Bone marrow (tissue), 2 donors: Measurements from ENCODE around the gene MRPS23.

ENCODE experiments used
- DNase-seq, 2 donors: peaks; one replicate each; lab custom pipeline; 2025; lab: John Stamatoyannopoulos, UW

Gene MRPS23

DNA sequence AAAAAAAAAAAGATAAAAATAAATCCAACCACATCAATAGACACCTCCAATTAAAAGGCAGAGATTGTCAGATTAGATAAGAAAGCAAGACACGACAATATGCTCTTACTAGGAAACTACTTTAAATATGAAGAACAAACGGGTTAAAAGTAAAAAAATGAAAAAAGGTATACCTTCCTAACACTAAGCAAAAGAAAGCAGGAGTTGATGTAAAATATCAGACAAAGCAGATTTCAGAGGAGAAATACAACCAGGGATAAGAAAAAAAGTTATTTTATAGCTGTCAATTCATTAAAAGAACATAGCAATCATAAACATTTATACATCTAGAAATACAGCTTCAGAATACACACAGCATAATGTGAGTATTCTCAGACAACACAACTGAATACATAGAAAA, 55.0 kb downstream of the MRPS23 start:
- DNase-seq, result no peak

DNA sequence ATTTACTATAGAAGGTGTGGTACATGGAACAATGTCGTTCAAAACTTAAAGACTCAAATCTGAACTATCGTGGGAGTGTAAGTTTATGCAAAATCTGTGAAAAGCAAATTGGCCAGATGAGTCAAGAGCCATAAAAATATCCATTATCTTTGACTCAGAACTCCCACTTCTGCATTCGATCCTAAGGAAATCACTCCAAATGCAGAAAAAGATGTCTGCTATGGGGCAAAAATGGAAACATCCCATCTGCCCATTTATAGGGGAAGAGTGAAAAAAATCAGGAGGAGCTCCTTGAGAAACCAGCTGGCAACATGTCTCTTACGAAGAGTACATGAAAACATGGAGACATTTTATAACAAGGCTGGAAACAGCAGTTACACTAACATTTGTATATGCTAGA, 61.1 kb downstream of the MRPS23 start:
- DNase-seq, result no peak

DNA sequence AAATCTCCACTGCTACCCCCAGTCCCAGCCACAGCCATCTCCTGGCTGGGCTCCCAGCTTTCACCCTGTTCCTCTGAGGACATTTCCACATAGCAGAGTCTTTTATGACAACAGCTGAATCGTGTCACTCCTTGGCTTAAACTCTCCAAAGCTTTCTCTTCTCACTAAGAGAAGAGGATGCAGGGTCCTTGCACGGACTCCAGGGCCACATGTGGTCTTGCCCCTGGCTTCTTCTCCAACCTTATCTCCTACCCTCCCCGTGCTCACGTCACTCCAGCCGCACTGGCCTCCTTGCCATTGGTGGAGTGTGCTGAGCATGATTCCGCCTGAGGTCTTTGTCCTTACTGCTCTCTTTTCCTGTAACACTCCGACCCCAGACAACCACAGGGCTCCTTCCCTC, 64.8 kb downstream of the MRPS23 start:
- DNase-seq, result no peak
